Pancreas (tissue), 10 donors: ENCODE measurements around the gene CASZ1. TPM values are rescaled to one million over a fixed set of nuclear protein-coding genes. Genes with fewer than 3 reads are reported as not detected.

Experiments
- ATAC-seq, 4 donors: fragments of 200-7000 bp; cut with Tn5 transposase; one replicate each; pipeline versions ENCODE4 v1.8.0 to v1.9.1; 2020; ENCODE audit warnings: mild to moderate bottlenecking in 4 of 4, moderate library complexity in 4 of 4
- DNase-seq, 6 donors: peaks; one replicate each; pipeline ENCODE4 v3.0.0-alpha.2; 2020
- FAIRE-seq: peaks from 2 replicates; lab custom pipeline; 2012; peaks lifted over from hg19 to GRCh38; lab: Jason Lieb, UNC
- H3K27ac ChIP-seq, 4 donors: fragments of 200-600 bp; sonication (generic); 1 replicate in 3 of 4; 2 replicates in 1 of 4; pipeline versions ENCODE4 v1.5.0 to v1.8.0; 2020
- H3K27me3 ChIP-seq, 4 donors: fragments of 200-600 bp; one replicate each; pipeline ENCODE4 v1.8.0; 2021
- H3K36me3 ChIP-seq, 3 donors: fragments of 200-600 bp; sonication (generic) in 1 of 3; one replicate each; pipeline versions ENCODE4 v1.5.0 to v1.8.0; 2020 to 2021
- H3K4me1 ChIP-seq, 3 donors: fragments of 200-600 bp; one replicate each; pipeline ENCODE4 v1.8.0; 2021
- H3K4me3 ChIP-seq, 4 donors: fragments of 200-600 bp; sonication (generic) in 2 of 4; one replicate each; pipeline versions ENCODE4 v1.5.0 to v1.8.0; 2020 to 2021
- H3K9me3 ChIP-seq, 4 donors: fragments of 200-600 bp; one replicate each; pipeline ENCODE4 v1.8.0; 2021
- CTCF ChIP-seq, 4 donors: fragments of 200-600 bp; sonication (generic) in 3 of 4; IDR thresholded peaks; one replicate each; pipeline versions ENCODE4 v1.5.0 to v1.8.0; 2021; ENCODE audit warnings: antibody characterized with exemption in 4 of 4
- WGBS, 2 donors: extraction: QIAGEN DNeasy Blood & Tissue Kit; methylation state at CpG; one replicate each; pipeline ENCODE4 v1.1.7; 2013; 5-methylcytosine and 5-hydroxymethylcytosine counted together
- intact Hi-C, 3 donors: fragments of 100-400 bp; cut with DNase I; formaldehyde crosslinking; loops; one replicate each; pipeline versions ENCODE4 v1.11.1 to v1.14.2; 2022
- polyA plus RNA-seq, 2 donors: library from polyadenylated mRNA; stranded (reverse); fragments of 200-250 nt; gene quantifications; one replicate each; pipeline ENCODE4 v1.2.3, GENCODE V29; 2013
- total RNA-seq, 6 donors: library from RNA; stranded (reverse); fragmentation: NEBNext Ultra II Directional in 4 of 6; extraction: Animal tissue kit (Norgen Biotek cat#: 25700) in 4 of 6; gene quantifications; one replicate each; pipeline versions ENCODE4 v1.2.1 to v1.2.4, GENCODE V29; 2021 to 2023
- donor health status: healthy with polysubstance abuse.
- donor health status: DM: no; HTN: no; CAD: no; lungs with moderate emphysema.
- donor health status: DM: no; HTN: no; CAD: no.
- donor health status: control.
- donor health status: control.
- donor health status: Bipolar disorder and iron deficiency.
- donor health status: DM: yes; HTN: yes; CAD: no.
- donor health status: DM: no; HTN: no; CAD: no.
- donor health status: DM: no; HTN: no; CAD: no.
- donor health status: DM: yes; HTN: yes; CAD: no.

The CASZ1 gene
- total and polyA plus RNA-seq, 8 donors = 6.7 to 18.9 (median 13.8) TPM

- WGBS, 2 donors = 90 to 93% methylated on average over 21 to 22 of the region's 22 CpGs
- H3K36me3 ChIP-seq = no peaks in the 10 kb centered on the region
- DNase-seq (peak in 1 of 6 donors; percentile 46), FAIRE-seq (no peak), ATAC-seq (no peak)
- intact Hi-C loops = no loop called here
- no peak overlapping the region for H3K4me3 ChIP-seq
- peaks cover 0 to 3% (median 0%) of the 10 kb centered on the region in 3 donors for H3K4me1 ChIP-seq
- no peaks in the 10 kb centered on the region for H3K9me3 ChIP-seq
- H3K27ac ChIP-seq = peak overlapping the region in 1 of 4 donors; percentile 44
- no peaks in the 10 kb centered on the region for H3K27me3 ChIP-seq
- no peak for TF ChIP-seq CTCF (IDR thresholded peaks at IDR 0.05)
Measured at GRCh38 chr1:10626791-10627410, 169.5 kb downstream of the CASZ1 start.

GRCh38 chr1:10626131-10626731, 170.2 kb downstream of the CASZ1 start:
- H3K9me3 ChIP-seq = no peaks in the 10 kb centered on the region
- no peak for FAIRE-seq
- no peak overlapping the region for H3K4me3 ChIP-seq
- peaks cover 0 to 3% (median 0%) of the 10 kb centered on the region in 3 donors for H3K4me1 ChIP-seq
- TF ChIP-seq CTCF (IDR thresholded peaks at IDR 0.05) = no peak
- peak in 2 of 6 donors; percentile 37 to 52 for DNase-seq
- 90 to 92% methylated on average over 13 of the region's 13 CpGs for WGBS, 2 donors
- no peak for ATAC-seq
- intact Hi-C loops = no loop called here
- no peaks in the 10 kb centered on the region for H3K36me3 ChIP-seq
- H3K27me3 ChIP-seq = no peaks in the 10 kb centered on the region
- no peak overlapping the region for H3K27ac ChIP-seq

- Histone ChIP-seq H3K9me3 (no peaks in the 10 kb centered on the region), H3K36me3 (no peaks in the 10 kb centered on the region), H3K4me1 (peaks cover 0 to 3% (median 0%) of the 10 kb centered on the region in 3 donors), H3K27me3 (no peaks in the 10 kb centered on the region), H3K27ac (no peak overlapping the region), H3K4me3 (no peak overlapping the region)
- DNase-seq (peak in 1 of 6 donors; percentile 41), ATAC-seq (no peak), FAIRE-seq (no peak)
- no peak for TF ChIP-seq CTCF (IDR thresholded peaks at IDR 0.05)
- 88 to 90% methylated on average over 10 of the region's 10 CpGs for WGBS, 2 donors
- intact Hi-C loops = no loop called here
Measured at GRCh38 chr1:10625554-10625953, 170.9 kb downstream of the CASZ1 start.

- WGBS, 2 donors = 91 to 98% methylated on average over 9 of the region's 9 CpGs
- DNase-seq (peak in 2 of 6 donors; percentile 41 to 53), FAIRE-seq (no peak), ATAC-seq (no peak)
- Histone ChIP-seq H3K27ac (no peak overlapping the region), H3K36me3 (no peaks in the 10 kb centered on the region), H3K27me3 (no peaks in the 10 kb centered on the region), H3K4me1 (peaks cover 0 to 3% (median 0%) of the 10 kb centered on the region in 3 donors), H3K4me3 (no peak overlapping the region), H3K9me3 (no peaks in the 10 kb centered on the region)
- intact Hi-C loops = no loop called here
- no peak for TF ChIP-seq CTCF (IDR thresholded peaks at IDR 0.05)
Measured at GRCh38 chr1:10625076-10625475, 171.4 kb downstream of the CASZ1 start.
